Measurements from ENCODE around the gene CTSW.
A peak's percentile ranks its signal among the peaks of the same experiment; 100 is the strongest.

Gene CTSW

GRCh38 chr11:65921033-65921555 is 41.5 kb downstream of the CTSW start:
- ATAC-seq (replicated peaks) = no peak
- Mint-ChIP-seq H3K27ac (no peak overlapping the region), H3K9me3 (no peaks in the 10 kb centered on the region), H3K36me3 (peaks cover 30 to 36% of the 10 kb centered on the region in 2 donors), H3K4me1 (peaks cover 23 to 40% of the 10 kb centered on the region in 2 donors), H3K4me3 (peak overlapping the region in 1 of 2 donors; percentile 62), H3K27me3 (no peaks in the 10 kb centered on the region)
- DNase-seq = no peak

- Mint-ChIP-seq H3K9me3 (no peaks in the 10 kb centered on the region), H3K27me3 (no peaks in the 10 kb centered on the region), H3K4me3 (no peak overlapping the region), H3K36me3 (peaks cover 26 to 34% of the 10 kb centered on the region in 2 donors), H3K27ac (peak overlapping the region; percentile 42), H3K4me1 (peaks cover 15 to 33% of the 10 kb centered on the region in 2 donors)
- DNase-seq (no peak), ATAC-seq (replicated peaks) (no peak)
Observed at GRCh38 chr11:65921876-65922275, 42.2 kb downstream of the CTSW start.

- no peak for DNase-seq
- Mint-ChIP-seq H3K27ac (no peak overlapping the region), H3K4me1 (peaks cover 13 to 35% of the 10 kb centered on the region in 2 donors), H3K4me3 (no peak overlapping the region), H3K36me3 (peaks cover 23 to 30% of the 10 kb centered on the region in 2 donors), H3K9me3 (no peaks in the 10 kb centered on the region), H3K27me3 (no peaks in the 10 kb centered on the region)
- ATAC-seq (replicated peaks) = no peak
Observed at GRCh38 chr11:65922565-65922964, 42.9 kb downstream of the CTSW start.

GRCh38 chr11:65925397-65925796 is 45.8 kb downstream of the CTSW start:
- peaks cover 19 to 22% of the 10 kb centered on the region in 2 donors for H3K36me3 Mint-ChIP-seq
- peaks cover 22 to 45% of the 10 kb centered on the region in 2 donors for H3K4me1 Mint-ChIP-seq
- no peaks in the 10 kb centered on the region for H3K27me3 Mint-ChIP-seq
- ATAC-seq (replicated peaks) (no peak), DNase-seq (no peak)
- no peak overlapping the region for H3K4me3 Mint-ChIP-seq
- no peaks in the 10 kb centered on the region for H3K9me3 Mint-ChIP-seq
- no peak overlapping the region for H3K27ac Mint-ChIP-seq

- Mint-ChIP-seq H3K36me3 (peaks cover 4 to 8% of the 10 kb centered on the region in 2 donors), H3K4me1 (peaks cover 21 to 36% of the 10 kb centered on the region in 2 donors), H3K27me3 (no peaks in the 10 kb centered on the region), H3K27ac (peak overlapping the region; percentile 96), H3K4me3 (peak overlapping the region; percentile 79 to 87), H3K9me3 (no peaks in the 10 kb centered on the region)
- DNase-seq = peak; percentile 39
- peak; percentile 91 to 92 for ATAC-seq (replicated peaks)
Observed at GRCh38 chr11:65927904-65928397, 48.3 kb downstream of the CTSW start.

- DNase-seq = no peak
- peak; percentile 16 to 19 for ATAC-seq (replicated peaks)
- Mint-ChIP-seq H3K9me3 (no peaks in the 10 kb centered on the region), H3K27me3 (no peaks in the 10 kb centered on the region), H3K4me3 (peak overlapping the region; percentile 79 to 87), H3K36me3 (peaks cover 2 to 7% of the 10 kb centered on the region in 2 donors), H3K4me1 (peaks cover 21 to 36% of the 10 kb centered on the region in 2 donors), H3K27ac (peak overlapping the region; percentile 96)
Observed at GRCh38 chr11:65928667-65929066, 49.0 kb downstream of the CTSW start.

GRCh38 chr11:65931773-65932557 is 52.3 kb downstream of the CTSW start:
- no peak overlapping the region for H3K4me3 Mint-ChIP-seq
- ATAC-seq (replicated peaks) (no peak), DNase-seq (no peak)
- no peaks in the 10 kb centered on the region for H3K36me3 Mint-ChIP-seq
- H3K27me3 Mint-ChIP-seq = peaks cover 0 to under 1% of the 10 kb centered on the region in 2 donors
- H3K27ac Mint-ChIP-seq = no peak overlapping the region
- peaks cover 21 to 34% of the 10 kb centered on the region in 2 donors for H3K4me1 Mint-ChIP-seq
- H3K9me3 Mint-ChIP-seq = no peaks in the 10 kb centered on the region

- ATAC-seq (replicated peaks) = no peak
- Mint-ChIP-seq H3K27ac (no peak overlapping the region), H3K4me1 (peaks cover 18 to 28% of the 10 kb centered on the region in 2 donors), H3K9me3 (no peaks in the 10 kb centered on the region), H3K27me3 (peaks cover 0 to 6% of the 10 kb centered on the region in 2 donors), H3K36me3 (no peaks in the 10 kb centered on the region), H3K4me3 (no peak overlapping the region)
- no peak for DNase-seq
Observed at GRCh38 chr11:65932558-65932919, 52.9 kb downstream of the CTSW start.
